ENCODE measurements around the gene TNS1. TPM values are rescaled to one million over a fixed set of nuclear protein-coding genes. Genes with fewer than 3 reads are reported as not detected.
A peak's percentile ranks its signal among the peaks of the same experiment; 100 is the strongest.

TNS1 gene
- total and polyA plus RNA-seq, 8 donors, result 139 to 327 (median 159) TPM

DNA sequence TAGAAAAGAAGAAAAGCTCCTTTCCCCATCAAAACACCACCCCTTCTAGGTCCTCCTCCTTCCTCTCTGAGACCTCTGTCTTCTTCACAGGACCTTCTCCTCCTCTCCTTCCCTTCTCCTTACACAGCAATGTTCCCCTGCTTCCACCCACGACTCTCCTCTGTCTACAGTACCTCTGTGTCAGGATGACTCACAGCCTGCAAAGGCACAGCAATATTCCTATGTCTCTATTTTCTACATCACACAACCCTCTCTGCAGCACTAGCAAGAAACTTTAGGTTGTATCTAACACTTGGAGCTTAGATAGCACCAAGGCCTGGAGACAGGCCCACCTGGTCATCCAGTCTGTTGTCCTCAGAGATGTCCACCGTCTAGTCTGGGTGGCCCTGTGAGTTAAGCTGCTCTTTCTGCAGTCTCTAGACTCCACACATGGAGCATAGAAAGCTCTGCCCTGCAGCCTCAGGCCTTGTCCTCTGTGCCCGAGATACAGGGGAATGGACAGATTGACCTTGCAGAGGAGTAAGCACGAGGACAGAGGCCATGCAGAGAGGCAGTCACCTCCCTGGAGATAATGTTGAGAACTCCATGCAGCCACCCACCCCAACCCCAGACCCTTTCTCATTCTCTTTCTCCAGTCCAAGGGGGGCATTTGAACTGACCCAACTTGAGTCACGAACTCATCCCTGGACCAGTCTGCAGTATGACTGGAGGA, 212.0 kb downstream of the TNS1 start:
- intact Hi-C loops (cut with DNase I), result no loop called here
- peaks cover 5 to 55% of the 10 kb centered on the region in 2 donors for H3K4me1 ChIP-seq
- peak overlapping the region; percentile 7 to 79 for H3K27ac ChIP-seq
- ATAC-seq (peak; percentile 29), DNase-seq (no peak)
- no peak overlapping the region for H3K4me3 ChIP-seq
- H3K27me3 ChIP-seq, result no peaks in the 10 kb centered on the region
- peaks cover 0 to 7% of the 10 kb centered on the region in 2 donors for H3K36me3 ChIP-seq
- H3K9me3 ChIP-seq, result no peaks in the 10 kb centered on the region
- TF ChIP-seq, protein P1, sequence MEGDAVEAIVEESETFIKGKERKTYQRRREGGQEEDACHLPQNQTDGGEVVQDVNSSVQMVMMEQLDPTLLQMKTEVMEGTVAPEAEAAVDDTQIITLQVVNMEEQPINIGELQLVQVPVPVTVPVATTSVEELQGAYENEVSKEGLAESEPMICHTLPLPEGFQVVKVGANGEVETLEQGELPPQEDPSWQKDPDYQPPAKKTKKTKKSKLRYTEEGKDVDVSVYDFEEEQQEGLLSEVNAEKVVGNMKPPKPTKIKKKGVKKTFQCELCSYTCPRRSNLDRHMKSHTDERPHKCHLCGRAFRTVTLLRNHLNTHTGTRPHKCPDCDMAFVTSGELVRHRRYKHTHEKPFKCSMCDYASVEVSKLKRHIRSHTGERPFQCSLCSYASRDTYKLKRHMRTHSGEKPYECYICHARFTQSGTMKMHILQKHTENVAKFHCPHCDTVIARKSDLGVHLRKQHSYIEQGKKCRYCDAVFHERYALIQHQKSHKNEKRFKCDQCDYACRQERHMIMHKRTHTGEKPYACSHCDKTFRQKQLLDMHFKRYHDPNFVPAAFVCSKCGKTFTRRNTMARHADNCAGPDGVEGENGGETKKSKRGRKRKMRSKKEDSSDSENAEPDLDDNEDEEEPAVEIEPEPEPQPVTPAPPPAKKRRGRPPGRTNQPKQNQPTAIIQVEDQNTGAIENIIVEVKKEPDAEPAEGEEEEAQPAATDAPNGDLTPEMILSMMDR (IDR thresholded peaks at IDR 0.05), result no peak

DNA sequence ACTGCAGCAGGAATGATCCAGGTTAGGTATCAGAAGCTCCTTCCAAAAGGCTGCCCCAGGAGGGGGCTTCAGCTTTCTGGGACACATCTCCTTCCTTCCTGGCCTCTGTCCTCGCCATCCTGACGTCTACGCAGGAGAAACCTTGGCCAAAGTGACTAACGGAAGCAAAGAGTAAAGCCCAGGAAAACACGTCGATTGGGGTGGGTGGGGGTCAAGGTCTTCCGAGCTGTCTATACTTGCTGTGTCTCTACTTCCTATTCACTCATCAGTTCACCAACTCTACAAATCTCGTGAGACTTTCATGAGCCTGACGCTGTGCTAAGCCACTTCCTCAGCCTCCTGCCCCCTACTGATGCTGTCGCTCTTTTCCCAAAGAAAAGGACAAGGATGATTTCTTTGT, 212.6 kb downstream of the TNS1 start:
- Histone ChIP-seq H3K27me3 (no peaks in the 10 kb centered on the region), H3K4me1 (peaks cover 5 to 49% of the 10 kb centered on the region in 2 donors), H3K27ac (peak overlapping the region; percentile 20 to 79), H3K4me3 (peak overlapping the region in 1 of 2 donors; percentile 31), H3K9me3 (no peaks in the 10 kb centered on the region), H3K36me3 (peaks cover 0 to 7% of the 10 kb centered on the region in 2 donors)
- DNase-seq (no peak), ATAC-seq (peak; percentile 30)
- TF ChIP-seq, protein P1 (IDR thresholded peaks at IDR 0.05), result no peak
- intact Hi-C loops (cut with DNase I), result no loop called here

DNA sequence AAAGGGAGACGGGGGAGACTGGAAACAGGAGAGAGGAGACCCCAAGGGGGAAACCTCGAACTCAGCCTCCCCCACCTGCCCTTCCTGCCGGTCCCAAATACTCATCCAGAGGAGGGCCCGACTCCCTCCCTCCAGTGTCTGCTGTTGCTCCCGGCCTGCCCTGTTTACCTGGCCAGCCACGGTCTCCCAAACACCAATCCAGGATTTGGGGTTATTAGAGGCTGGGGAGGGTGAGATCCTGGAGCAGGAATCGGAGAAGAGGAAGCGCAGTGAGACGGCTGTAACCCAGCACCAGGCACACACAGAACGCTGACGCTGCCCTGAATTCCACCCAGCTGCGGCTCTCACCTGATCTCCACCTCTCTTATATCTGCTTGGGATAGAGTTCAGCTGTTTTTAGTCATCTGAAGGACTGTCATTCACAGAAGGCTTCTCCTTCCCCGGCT, 213.0 kb downstream of the TNS1 start:
- intact Hi-C loops (cut with DNase I), result loop anchor here (2.0 to 10.0 kb wide), 5 partner anchors 98 to 275 kb away; partner anchors contain the start of gene RUFY4 (in 1 of the 2)
- Histone ChIP-seq H3K4me3 (peak overlapping the region in 1 of 2 donors; percentile 31), H3K27ac (peak overlapping the region; percentile 20 to 79), H3K4me1 (peaks cover 5 to 46% of the 10 kb centered on the region in 2 donors), H3K27me3 (no peaks in the 10 kb centered on the region), H3K9me3 (no peaks in the 10 kb centered on the region), H3K36me3 (peaks cover 0 to 7% of the 10 kb centered on the region in 2 donors)
- ATAC-seq, result no peak
- TF ChIP-seq, protein P1 (IDR thresholded peaks at IDR 0.05), result no peak
- no peak for DNase-seq

DNA sequence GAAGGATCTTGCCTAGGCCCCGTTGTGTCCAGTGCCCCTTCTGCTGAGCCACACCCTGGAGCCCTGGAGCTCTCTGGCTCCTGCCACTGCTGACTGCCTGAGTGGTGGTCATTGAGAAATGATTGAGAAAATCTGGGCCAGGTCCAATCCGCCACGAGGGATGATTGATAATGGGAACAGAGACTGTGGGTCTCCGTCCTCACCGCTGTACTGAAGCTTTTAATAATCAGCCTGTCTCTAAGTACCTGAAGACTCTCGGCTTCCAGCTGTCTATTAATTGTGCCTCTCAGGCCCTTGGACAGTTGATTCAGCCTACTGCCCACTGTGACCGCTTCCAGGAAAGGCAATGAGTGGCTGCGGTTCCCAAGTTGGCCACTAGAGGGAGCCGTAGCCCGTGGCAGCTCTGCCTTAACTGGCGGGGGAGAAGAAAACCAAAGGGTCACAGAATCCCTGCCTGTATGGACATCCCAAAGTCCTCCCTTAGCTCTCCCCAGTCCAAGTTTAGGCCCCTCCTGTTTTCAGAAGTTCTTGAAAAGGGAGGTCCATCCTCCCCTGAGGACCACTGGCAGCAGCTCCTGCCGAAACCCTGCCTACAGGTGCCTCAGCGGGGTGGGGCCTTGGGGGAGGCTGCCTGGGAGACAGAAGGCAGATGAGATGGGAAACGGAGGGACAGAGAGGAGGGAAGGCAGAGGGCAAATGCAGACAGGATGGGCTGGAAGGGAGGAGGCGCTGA, 213.6 kb downstream of the TNS1 start:
- TF ChIP-seq, protein P1 (IDR thresholded peaks at IDR 0.05), result peak; percentile 96 to 98
- Histone ChIP-seq H3K27ac (peak overlapping the region in 1 of 2 donors; percentile 79), H3K27me3 (no peaks in the 10 kb centered on the region), H3K9me3 (no peaks in the 10 kb centered on the region), H3K4me1 (peaks cover 5 to 41% of the 10 kb centered on the region in 2 donors), H3K4me3 (peak overlapping the region in 1 of 2 donors; percentile 31), H3K36me3 (peaks cover 0 to 7% of the 10 kb centered on the region in 2 donors)
- intact Hi-C loops (cut with DNase I), result loop anchor here (2.0 to 10.0 kb wide), 5 partner anchors 98 to 276 kb away; partner anchors contain the start of gene RUFY4 (in 1 of the 2)
- DNase-seq, result peak; percentile 70 to 91 (median 82)
- peak; percentile 82 for ATAC-seq

DNA sequence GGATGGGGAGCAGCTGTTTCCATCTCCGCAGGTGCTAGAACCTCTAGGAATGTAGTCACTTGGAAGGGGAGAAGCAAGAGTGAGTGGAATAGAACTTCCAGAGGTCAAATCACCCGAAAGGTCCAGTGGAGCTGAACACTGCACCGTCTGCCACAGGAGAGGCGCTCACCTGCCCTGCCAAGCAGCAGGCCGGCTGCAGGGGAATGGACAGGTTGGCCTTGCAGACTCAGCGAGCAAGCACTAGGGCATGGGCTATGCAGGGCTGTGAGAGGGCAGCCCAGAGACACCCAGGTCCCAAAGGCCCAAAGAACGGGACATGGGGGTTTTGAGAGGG, 214.2 kb downstream of the TNS1 start:
- Histone ChIP-seq H3K27ac (no peak overlapping the region), H3K9me3 (no peaks in the 10 kb centered on the region), H3K27me3 (no peaks in the 10 kb centered on the region), H3K4me1 (peaks cover 5 to 36% of the 10 kb centered on the region in 2 donors), H3K36me3 (peaks cover 0 to 7% of the 10 kb centered on the region in 2 donors), H3K4me3 (peak overlapping the region in 1 of 2 donors; percentile 31)
- no peak for DNase-seq
- intact Hi-C loops (cut with DNase I), result loop anchor here (2.0 to 10.0 kb wide), 5 partner anchors 99 to 276 kb away; partner anchors contain the start of gene RUFY4 (in 1 of the 2)
- ATAC-seq, result no peak
- TF ChIP-seq, protein P1 (IDR thresholded peaks at IDR 0.05), result no peak
